Fibroblast of lung (primary cell): Measurements from ENCODE around the gene FTCDNL1.

ENCODE experiments used
- CTCF ChIP-seq, 2 donors: IDR thresholded peaks in 1 of 2; conservative IDR thresholded peaks in 1 of 2; 1 replicate in 1 of 2; 2 replicates in 1 of 2; pipeline ENCODE4 v1.5.1; 2011 to 2012; ENCODE audit warnings: low read length in 2 of 2, control low read depth in 1 of 2, inconsistent platforms in 1 of 2, low read depth in 1 of 2, mild to moderate bottlenecking in 1 of 2
- EZH2 ChIP-seq: IDR thresholded peaks from 2 replicates; pipeline ENCODE4 v1.5.1; 2012; ENCODE audit warnings: low read length, control low read depth, mild to moderate bottlenecking; ENCODE audit errors: missing control alignments

- TF ChIP-seq CTCF (conservative IDR thresholded peaks at IDR 0.05 in 1 of 2, IDR thresholded peaks at IDR 0.05 in 1 of 2; ENCODE audit: low read depth in 1 of 2, low read length in 2 of 2) (peak; percentile 34 to 63), EZH2 (no peak)
These were observed 10.3 kb upstream of the FTCDNL1 start for GRCh38 chr2:199861132-199861774.
